ENCODE measurements around the gene RPA3.

Gene RPA3

GRCh38 chr7:7720750-7721621, 2.6 kb upstream of the RPA3 start:
- Histone ChIP-seq H3K27ac (peak overlapping the region; percentile 23), H3K36me3 (no peaks in the 10 kb centered on the region), H3K27me3 (ENCODE audit: insufficient read depth, low read depth, severe bottlenecking) (no peaks in the 10 kb centered on the region), H3K4me3 (ENCODE audit: low read depth, low read length) (no peak overlapping the region), H3K9me3 (ENCODE audit: severe bottlenecking) (peaks cover 3% of the 10 kb centered on the region)
- no peak for DNase-seq
- no peak for TF ChIP-seq CTCF (IDR thresholded peaks at IDR 0.05; ENCODE audit: low read depth, low read length)

GRCh38 chr7:7720193-7720592, 1.8 kb upstream of the RPA3 start:
- peaks cover 3% of the 10 kb centered on the region for H3K9me3 ChIP-seq (ENCODE audit: severe bottlenecking)
- H3K27me3 ChIP-seq (ENCODE audit: insufficient read depth, low read depth, severe bottlenecking): no peaks in the 10 kb centered on the region
- no peak overlapping the region; the same call in 1 of the 2 replicates for H3K27ac ChIP-seq
- TF ChIP-seq CTCF (IDR thresholded peaks at IDR 0.05; ENCODE audit: low read depth, low read length): no peak
- no peak for DNase-seq
- H3K36me3 ChIP-seq: no peaks in the 10 kb centered on the region
- H3K4me3 ChIP-seq (ENCODE audit: low read depth, low read length): no peak overlapping the region

GRCh38 chr7:7719236-7719635, 829 bp upstream of the RPA3 start:
- H3K9me3 ChIP-seq (ENCODE audit: severe bottlenecking): peaks cover 3% of the 10 kb centered on the region
- peak overlapping the region; percentile 52 for H3K27ac ChIP-seq
- DNase-seq: peak; percentile 53
- no peak for TF ChIP-seq CTCF (IDR thresholded peaks at IDR 0.05; ENCODE audit: low read depth, low read length)
- H3K4me3 ChIP-seq (ENCODE audit: low read depth, low read length): no peak overlapping the region
- no peaks in the 10 kb centered on the region for H3K36me3 ChIP-seq
- H3K27me3 ChIP-seq (ENCODE audit: insufficient read depth, low read depth, severe bottlenecking): no peaks in the 10 kb centered on the region

GRCh38 chr7:7713730-7714129, 4.7 kb downstream of the RPA3 start:
- no peak for TF ChIP-seq CTCF (IDR thresholded peaks at IDR 0.05; ENCODE audit: low read depth, low read length)
- Histone ChIP-seq H3K36me3 (no peaks in the 10 kb centered on the region), H3K27me3 (ENCODE audit: insufficient read depth, low read depth, severe bottlenecking) (no peaks in the 10 kb centered on the region), H3K9me3 (ENCODE audit: severe bottlenecking) (no peaks in the 10 kb centered on the region), H3K27ac (no peak overlapping the region), H3K4me3 (ENCODE audit: low read depth, low read length) (no peak overlapping the region)
- DNase-seq: no peak

- no peak for TF ChIP-seq CTCF (IDR thresholded peaks at IDR 0.05; ENCODE audit: low read depth, low read length)
- no peaks in the 10 kb centered on the region for H3K36me3 ChIP-seq
- no peak overlapping the region for H3K27ac ChIP-seq
- H3K9me3 ChIP-seq (ENCODE audit: severe bottlenecking): no peaks in the 10 kb centered on the region
- H3K27me3 ChIP-seq (ENCODE audit: insufficient read depth, low read depth, severe bottlenecking): no peaks in the 10 kb centered on the region
- no peak for DNase-seq
- H3K4me3 ChIP-seq (ENCODE audit: low read depth, low read length): no peak overlapping the region
These were observed 7.9 kb downstream of the RPA3 start for GRCh38 chr7:7710469-7710868.
